ENCODE results near the gene SLC39A10.

The SLC39A10 gene, protein sequence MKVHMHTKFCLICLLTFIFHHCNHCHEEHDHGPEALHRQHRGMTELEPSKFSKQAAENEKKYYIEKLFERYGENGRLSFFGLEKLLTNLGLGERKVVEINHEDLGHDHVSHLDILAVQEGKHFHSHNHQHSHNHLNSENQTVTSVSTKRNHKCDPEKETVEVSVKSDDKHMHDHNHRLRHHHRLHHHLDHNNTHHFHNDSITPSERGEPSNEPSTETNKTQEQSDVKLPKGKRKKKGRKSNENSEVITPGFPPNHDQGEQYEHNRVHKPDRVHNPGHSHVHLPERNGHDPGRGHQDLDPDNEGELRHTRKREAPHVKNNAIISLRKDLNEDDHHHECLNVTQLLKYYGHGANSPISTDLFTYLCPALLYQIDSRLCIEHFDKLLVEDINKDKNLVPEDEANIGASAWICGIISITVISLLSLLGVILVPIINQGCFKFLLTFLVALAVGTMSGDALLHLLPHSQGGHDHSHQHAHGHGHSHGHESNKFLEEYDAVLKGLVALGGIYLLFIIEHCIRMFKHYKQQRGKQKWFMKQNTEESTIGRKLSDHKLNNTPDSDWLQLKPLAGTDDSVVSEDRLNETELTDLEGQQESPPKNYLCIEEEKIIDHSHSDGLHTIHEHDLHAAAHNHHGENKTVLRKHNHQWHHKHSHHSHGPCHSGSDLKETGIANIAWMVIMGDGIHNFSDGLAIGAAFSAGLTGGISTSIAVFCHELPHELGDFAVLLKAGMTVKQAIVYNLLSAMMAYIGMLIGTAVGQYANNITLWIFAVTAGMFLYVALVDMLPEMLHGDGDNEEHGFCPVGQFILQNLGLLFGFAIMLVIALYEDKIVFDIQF

DNA sequence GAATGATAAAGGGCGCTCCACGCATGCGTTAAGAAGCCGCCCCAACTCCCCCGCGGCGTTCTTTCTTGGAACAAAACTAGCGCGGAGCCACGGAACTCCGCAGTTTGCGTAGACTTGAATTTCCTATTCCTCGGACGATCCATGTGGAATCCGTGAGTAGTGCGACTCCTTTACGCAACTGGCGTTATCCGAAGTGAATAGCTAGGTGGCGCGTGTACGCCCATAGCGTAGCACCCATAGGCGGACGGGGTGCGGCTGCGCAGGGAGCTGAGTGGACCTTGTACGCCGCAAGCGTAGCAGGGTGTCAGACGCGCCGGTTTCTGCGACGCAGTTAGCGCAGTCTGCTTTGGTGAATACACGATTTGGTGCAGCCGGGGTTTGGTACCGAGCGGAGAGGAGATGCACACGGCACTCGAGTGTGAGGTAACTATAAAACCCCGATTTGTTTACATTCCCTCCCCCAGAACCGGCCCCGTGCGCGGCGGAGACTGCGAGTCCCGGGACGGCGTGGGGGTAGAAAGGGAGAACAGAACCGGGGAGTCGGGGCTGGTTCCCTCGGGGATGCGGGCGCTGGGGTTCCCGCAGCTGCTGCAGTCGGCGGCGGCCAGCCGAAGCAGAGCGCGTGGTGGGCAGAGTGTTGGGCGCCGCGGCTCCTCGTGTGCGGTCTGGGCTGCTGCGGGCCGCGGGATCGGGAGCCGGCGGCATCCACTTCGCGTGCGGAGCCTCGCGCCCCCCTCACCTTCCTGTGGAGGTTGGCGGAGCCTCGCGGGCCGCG lies at the start of gene SLC39A10:
Gene SLC39A10 (plus strand): TSS at position 368 of the 775 bp plus-strand sequence. CDS start 22,817 bp downstream, outside the sequence.
- H3K4me3 ChIP-seq, result peak within 1 kb of the TSS; percentile 83 to 98 (median 89)
- peak within 1 kb of the TSS; percentile 64 to 100 (median 99) for H3K27ac ChIP-seq

DNA sequence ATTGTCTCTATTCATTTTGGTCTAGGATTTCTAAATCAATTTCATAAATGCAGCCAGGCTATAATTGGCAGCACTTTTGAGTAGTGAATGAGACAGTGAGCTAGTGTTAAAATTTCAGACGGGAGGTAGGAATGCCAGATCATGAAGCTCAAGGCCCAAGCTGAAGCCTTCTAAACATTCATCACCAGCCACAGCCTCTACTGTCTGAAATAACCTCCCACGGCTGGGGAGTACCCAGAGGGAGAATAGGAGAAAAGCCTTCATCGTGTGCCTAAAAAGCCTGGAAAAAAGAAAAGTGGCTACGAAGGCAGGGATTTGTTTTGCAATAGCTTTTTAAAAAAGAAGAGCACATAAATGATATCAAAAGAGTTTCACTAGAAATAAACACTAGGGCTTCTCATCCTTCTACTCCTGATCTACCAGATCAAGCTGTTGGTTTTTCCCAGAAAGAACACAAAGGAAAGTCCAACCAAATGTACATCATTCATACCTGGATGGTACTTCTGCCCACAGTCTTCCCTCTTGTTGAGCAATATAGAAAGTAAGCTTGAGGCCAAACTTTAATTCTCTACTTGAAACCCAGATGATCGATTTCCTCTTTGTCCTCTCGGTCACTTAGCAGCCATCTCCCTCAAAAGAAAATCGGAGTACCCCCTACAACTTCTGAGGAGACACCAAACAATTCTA lies 48.1 kb upstream of the SLC39A10 start:
- Histone ChIP-seq H3K27ac (peak overlapping the region in 2 of 21 experiments; percentile 10 to 31), H3K4me3 (no peak overlapping the region)

DNA sequence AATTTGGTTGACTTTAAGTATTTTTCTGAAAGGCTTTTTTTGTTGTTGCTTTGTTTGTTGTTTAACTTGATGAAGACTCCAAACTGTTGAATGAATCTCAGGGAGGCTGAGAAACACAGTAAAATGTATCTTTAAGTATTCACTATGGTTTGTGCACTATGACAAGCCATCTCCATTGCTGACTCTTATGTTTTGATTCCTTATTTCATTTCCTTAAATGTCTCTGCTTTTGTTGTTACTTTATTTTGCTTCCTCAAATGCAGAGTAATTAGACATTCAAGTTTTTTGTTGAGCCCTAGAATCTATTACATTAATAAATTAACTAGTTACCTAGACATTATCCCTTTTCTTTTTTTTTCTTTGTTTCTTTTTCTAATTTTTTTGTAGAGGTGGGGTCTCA lies 46.3 kb upstream of the SLC39A10 start:
- H3K27ac ChIP-seq, result peak overlapping the region in 3 of 21 experiments; percentile 23 to 26 (median 26)
- no peak overlapping the region for H3K4me3 ChIP-seq

DNA sequence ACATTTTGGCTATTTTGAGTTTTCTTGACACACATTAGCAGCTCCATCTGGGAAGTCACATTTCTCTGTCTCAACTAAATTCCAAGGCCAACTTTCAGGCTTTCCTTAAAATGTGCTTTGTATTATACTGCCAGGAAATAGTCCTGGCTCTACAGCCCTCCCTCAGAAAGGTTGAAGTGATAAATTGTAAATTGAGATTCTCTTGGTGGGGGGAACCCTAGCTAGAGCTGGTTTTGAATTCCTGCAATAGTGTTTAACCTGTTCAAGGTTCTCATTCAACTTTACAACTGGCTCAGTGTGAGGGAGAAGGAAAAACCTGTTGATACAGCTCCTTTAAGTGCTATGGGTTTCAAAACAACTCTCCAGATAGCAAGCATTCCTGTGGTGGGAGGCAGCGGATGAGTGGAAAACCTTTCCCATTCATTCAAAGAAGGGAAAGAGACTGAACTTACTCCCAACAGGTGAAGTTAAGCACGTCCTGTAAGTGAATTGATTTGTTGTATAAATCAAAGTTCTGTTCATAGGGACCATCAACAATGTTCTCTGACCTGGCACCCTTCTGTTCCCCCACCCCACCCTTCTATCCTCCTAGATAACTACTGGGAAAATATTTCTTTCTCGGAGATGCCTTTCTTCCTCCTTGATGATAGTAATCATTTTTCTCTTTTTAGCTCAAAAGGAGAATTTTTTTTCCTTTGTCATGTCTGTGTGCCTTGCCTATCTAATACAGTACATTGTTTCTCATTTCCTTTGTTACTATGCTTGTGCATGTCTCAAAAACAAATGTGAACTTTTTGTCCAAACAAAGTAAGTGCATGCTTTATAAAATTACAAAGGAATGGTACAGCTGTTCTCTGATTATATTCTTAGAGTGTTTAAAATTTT lies 44.2 kb upstream of the SLC39A10 start:
- H3K27ac ChIP-seq, result peak overlapping the region in 12 of 21 experiments; percentile 0 to 64 (median 46)

DNA sequence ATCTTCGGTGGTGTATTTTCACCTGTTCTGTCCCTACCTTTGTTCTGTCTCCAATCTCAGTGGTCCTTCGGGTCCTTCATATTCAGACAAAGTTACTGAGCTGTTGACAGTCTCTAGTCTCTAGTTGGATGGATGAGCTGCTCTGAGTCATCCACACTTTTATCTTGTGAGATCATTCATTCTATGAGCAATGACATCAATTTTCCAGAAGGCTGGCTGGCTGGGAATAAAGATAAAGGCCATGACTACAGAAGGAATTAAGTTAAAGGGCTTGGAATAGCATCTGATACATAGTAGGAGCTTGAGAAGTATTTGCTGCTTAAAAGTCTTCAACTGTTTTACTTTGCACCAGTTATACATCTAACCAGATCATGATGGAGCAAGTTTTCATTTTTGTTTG lies 43.1 kb upstream of the SLC39A10 start:
- no peak overlapping the region for H3K4me3 ChIP-seq
- H3K27ac ChIP-seq, result peak overlapping the region in 8 of 21 experiments; percentile 6 to 64 (median 51)

More for the DNA sequence above, 44.2 kb upstream of the SLC39A10 start:
- H3K4me3 ChIP-seq, result no peak overlapping the region

DNA sequence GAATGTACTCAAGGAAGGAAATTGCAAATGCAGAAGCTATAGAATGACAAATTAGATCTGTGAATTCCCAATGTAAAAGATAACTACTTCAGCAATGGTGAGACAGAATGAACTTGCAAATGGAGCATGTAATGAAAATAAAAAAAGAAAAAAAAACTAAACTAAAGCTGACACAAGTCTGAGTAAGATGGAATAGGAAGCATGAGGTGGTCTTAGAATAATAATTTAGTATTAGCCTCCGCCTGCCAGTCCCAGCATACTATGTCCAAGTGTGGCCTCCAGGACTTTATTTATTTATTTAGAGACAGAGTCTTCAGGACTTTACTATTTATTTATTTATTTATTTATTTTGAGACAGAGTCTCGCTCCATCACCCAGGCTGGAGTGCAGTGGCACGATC lies 37.4 kb upstream of the SLC39A10 start:
- Histone ChIP-seq H3K27ac (no peak overlapping the region), H3K4me3 (no peak overlapping the region)

DNA sequence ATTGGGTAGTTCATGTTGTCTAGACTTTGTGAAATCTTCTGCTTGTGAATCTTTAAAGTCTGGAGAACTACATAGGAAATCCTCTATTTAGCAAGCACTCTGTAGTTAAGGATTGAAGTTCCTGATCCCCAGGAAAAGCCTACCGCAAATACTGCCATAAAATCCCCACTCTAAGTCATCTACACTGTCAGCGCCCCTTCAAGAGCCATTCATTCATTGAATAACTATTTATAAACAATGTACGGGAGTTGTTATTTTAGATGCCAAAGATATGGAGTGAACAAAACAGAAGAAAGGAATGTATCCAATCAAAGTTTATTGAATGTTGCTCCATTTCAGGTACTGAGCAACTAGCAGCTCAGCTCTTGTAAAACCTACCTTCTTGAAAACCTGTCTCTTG lies 36.5 kb upstream of the SLC39A10 start:
- Histone ChIP-seq H3K27ac (no peak overlapping the region), H3K4me3 (no peak overlapping the region)

DNA sequence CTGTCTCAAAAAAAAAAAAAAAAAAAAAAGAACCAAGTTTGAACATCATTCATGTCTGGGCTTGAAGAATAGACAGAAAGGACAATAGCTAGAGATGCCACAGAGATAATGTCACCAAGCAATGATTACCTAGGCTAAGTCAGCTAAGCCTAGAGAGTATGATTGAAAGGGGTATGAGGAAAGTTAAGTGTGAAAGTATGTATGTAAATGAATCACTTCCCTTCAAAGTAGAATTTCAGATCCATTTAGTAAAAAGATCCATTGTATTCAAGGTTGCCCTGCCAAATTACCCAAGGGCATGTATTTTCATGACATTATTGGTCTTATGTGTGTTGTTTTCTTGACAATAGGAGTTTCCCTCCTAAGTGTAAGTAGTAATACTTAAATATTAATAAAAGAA lies 34.1 kb upstream of the SLC39A10 start:
- no peak overlapping the region for H3K27ac ChIP-seq
- no peak overlapping the region for H3K4me3 ChIP-seq

DNA sequence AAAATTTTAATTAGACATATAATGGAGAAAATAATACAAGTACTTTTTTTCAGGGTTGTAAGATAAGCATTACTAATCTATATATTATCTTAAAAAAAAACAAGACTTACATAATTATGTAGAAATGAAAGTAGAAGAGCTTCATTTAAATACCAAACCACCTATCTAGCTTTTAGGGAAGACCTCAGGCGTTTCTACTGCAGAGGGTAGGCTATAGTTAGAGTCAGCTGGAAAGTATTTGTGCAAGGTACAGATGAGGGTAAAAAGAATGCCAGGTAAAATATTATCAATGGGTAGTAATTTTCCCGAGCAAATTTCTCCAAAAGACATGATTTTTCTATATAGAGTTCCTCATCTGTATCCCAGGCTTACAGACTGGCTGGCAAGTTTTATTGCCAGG lies 30.5 kb upstream of the SLC39A10 start:
- Histone ChIP-seq H3K4me3 (no peak overlapping the region), H3K27ac (no peak overlapping the region)

DNA sequence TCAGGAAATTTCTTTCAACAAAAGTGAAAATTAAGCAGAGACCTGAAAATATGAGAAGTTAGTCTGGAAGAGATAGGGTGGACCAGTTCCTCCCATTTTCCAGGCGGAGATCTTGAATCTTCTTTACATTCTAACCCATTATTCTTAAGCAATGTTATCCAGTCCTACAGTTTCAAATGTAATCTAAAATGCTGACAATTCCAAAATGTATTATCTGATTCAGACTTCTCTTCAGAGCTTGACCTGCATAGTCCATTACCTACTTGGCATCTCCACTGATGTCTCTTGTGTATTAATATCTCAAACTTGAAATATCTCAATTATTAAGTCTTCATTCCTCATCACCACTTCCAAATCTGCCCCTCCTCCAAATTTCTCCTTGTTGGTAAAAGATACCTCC lies 28.4 kb upstream of the SLC39A10 start:
- Histone ChIP-seq H3K27ac (no peak overlapping the region), H3K4me3 (no peak overlapping the region)

DNA sequence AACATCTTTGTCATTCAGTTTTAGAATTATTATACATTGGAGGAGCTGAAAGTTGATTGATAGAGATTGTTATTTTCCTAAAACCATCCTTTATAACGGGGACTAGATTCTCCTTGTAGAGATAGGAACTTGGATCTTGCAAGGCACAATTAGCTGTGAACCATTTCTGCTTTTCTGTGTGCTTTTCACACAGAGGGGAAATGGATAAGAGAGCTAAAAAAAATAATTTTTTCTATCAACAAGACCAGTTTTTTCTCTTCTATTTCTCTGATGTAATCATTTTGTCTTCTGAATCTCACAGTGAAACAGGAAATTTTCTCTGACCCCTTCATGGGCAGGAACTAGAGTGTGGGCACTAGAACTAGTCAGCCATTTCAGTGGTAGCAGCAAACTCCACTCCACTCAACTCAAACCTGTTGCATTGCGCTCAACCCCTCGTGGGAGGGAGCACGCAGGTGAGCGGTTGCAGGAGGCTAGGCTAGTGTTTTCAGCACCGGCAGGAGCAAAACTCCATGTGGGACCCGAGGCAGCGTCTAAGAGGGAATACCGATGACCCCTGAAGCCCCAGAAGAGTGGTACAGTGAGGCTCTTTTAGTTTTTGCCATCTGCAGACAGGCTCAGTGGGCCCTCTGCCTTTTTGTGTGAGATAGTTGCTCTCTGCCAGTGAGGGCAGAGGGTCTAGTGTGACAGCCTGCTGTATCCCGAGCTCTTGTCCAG lies 24.0 kb upstream of the SLC39A10 start:
- H3K27ac ChIP-seq, result peak overlapping the region in 3 of 21 experiments; percentile 16 to 50 (median 29)

DNA sequence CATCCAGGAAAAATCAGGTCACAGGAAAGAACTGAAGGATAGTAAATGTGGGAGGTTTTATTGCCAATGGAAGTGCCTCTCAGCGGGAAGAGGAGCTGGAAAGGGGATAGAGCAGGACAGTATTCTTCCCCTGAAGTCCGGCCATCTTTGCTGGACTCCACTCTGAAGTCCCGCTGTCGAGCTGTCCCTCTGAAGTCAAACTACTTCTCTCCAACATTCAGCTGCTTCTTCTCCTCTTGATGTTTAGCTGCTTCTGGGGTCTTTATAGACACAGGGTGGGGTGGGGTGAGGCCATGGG lies 23.5 kb upstream of the SLC39A10 start:
- Histone ChIP-seq H3K27ac (peak overlapping the region in 2 of 21 experiments; percentile 29 to 50), H3K4me3 (no peak overlapping the region)

More for the DNA sequence above, 24.0 kb upstream of the SLC39A10 start:
- no peak overlapping the region for H3K4me3 ChIP-seq

DNA sequence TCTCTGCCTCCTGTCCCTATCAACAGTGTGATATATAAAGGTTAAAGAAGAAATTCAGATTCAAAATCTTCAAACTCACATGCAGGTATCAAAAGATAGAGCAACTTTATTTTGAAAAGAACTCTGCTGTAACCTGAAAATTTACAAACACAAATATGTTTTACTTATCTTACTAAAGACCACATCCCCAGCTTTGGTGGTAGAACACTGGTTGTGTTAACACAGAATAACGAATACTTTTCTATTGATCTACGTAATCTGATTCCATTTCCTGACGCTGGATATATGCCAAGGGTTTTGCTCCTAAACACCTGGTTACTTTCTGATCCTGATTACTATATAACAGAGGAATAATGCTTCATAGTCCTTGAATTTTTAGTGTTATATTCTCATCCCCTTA lies 23.1 kb upstream of the SLC39A10 start:
- no peak overlapping the region for H3K4me3 ChIP-seq
- no peak overlapping the region for H3K27ac ChIP-seq

DNA sequence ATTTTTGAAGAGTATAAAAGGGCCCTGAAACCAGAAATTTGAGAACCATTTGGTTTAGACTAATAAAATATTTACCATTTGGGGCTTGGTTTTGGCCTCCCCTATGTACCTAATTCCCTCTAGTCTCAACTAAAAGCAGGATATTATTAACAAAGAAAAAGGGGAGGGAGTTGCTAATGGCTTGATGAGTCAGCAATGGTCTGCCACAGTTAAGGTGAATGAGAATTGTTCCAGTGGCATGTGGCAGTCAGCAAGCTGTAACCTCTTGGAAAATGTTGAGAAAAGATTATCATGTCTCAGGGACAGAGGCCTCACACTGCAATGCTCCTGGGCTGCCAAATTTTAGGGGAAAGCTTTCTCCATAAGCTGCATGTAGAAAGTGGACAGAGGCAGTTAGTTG lies 20.1 kb upstream of the SLC39A10 start:
- Histone ChIP-seq H3K27ac (no peak overlapping the region), H3K4me3 (no peak overlapping the region)

DNA sequence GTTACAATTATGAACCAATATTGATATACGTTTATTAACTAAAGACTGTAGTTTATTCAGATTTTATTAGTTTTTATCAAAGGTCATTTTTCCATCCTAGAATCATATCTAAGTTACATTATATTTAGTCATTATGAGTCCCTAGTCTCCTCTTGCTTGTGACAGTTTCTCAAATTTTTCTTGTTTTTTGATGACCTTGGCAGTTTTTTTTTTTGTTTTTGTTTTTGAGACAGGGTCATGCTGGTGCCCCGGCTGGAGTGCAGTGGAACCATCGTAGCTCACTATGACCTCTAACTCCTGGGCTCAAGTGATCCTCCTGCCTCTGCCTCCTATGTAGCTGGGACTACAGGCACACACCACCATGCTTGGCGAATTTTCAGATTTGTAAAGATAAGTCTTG lies 18.3 kb upstream of the SLC39A10 start:
- no peak overlapping the region for H3K4me3 ChIP-seq
- H3K27ac ChIP-seq, result no peak overlapping the region

DNA sequence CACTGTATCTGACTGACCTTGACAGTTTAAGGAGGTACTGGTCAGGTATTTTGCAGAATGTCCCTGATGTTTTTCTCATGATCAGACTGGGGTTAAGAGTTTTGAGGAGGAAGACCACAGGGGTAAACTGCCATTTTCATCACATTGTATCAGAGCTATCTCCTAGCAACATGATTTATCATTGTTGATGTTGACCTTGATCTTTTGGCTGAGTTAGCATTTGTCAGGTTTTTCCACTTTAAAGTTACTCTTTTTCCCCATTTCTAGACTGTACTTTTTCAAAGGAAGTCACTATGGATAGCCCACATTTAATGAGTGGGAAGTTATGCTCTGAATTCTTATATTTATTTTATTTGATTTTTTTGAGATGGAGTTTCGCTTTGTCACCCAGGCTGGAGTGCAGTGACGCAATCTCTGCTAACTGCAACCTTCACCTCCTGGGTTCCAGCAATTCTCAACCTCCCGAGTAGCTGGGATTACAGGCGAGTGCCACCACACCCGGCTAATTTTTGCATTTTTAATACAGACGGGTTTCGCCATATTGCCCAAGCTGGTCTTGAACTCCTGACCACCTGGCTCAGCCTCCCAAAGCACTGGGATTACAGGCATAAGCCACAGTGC lies 17.7 kb upstream of the SLC39A10 start:
- no peak overlapping the region for H3K4me3 ChIP-seq
- H3K27ac ChIP-seq, result no peak overlapping the region

DNA sequence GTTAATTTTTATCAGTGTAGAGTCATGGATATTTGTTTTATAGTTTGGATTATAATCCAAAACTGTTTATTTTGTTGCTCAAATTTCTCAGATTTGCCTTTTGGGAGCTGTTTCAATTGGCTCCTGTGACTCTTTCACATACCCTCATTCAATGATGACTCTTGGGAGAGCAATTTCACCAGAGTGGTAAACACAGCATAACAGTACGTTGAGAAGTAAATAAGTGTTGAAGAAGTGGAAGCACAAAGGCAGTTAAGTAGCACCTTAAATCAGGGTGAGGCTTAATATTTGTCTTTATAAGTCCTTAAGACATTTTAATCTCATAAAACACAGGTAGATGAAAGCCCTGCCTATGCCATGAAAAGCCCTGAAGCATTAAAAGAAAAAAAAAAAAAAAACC lies 17.1 kb upstream of the SLC39A10 start:
- Histone ChIP-seq H3K4me3 (no peak overlapping the region), H3K27ac (no peak overlapping the region)

Data from skin epidermis (tissue), 12 donors.